HepG2 (cell line): ENCODE measurements around the gene COG5. TPM values are rescaled to one million over a fixed set of nuclear protein-coding genes. Genes with fewer than 3 reads are reported as not detected.

ENCODE experiments used
- ATAC-seq: fragments of 200-7000 bp; cut with Tn5 transposase; 3 replicates; pipeline ENCODE4 v1.9.1; 2020; ENCODE audit warnings: mild to moderate bottlenecking, moderate library complexity
- BruUV-seq: library from RNA; stranded (reverse); fragments of 400-500 nt; replicated peaks from 2 replicates; lab custom pipeline; 2021; lab: Mats Ljungman, UMichigan
- CTCF ChIA-PET: fragments of 300-600 bp; formaldehyde crosslinking; extraction: SDS; loops from one replicate; lab custom pipeline; 2021; ENCODE audit warnings: low total read pairs, inconsistent platforms, low intra/inter-chr PET ratio; lab: Yijun Ruan, JAX
- POLR2A ChIA-PET: fragments of 350-600 bp; sonication (Branson Sonifier 250); formaldehyde crosslinking; loops from one replicate; lab custom pipeline; 2020; ENCODE audit warnings: antibody characterized with exemption, inconsistent platforms; lab: Yijun Ruan, JAX
- DNase-seq: peaks from one replicate; pipeline ENCODE4 v3.0.0-alpha.2; 2015; ENCODE audit warnings: low spot score
- FAIRE-seq: peaks from 3 replicates; lab custom pipeline; 2011; peaks lifted over from hg19 to GRCh38; lab: Jason Lieb, UNC
- H2AFZ ChIP-seq: one replicate; pipeline ENCODE4 v1.6.1; 2011; ENCODE audit warnings: low read length, inconsistent platforms
- H3K27ac ChIP-seq: fragments of 300-600 bp; 3 replicates; pipeline ENCODE4 v1.8.0; 2011; ENCODE audit warnings: mixed run types, mild to moderate bottlenecking, mixed read lengths, low read length, inconsistent platforms; ENCODE audit not compliant: insufficient read depth; ENCODE audit errors: extremely low read length
- H3K27me3 ChIP-seq, 2 experiments: fragments of 200-600 bp in 1 of 2; 2 replicates in 1 of 2; 3 replicates in 1 of 2; pipeline versions ENCODE4 v1.6.0 to v1.8.0; 2011; ENCODE audit warnings: low read length in 2 of 2, mild to moderate bottlenecking in 2 of 2, moderate library complexity in 2 of 2, inconsistent platforms in 1 of 2; ENCODE audit not compliant: insufficient read depth in 2 of 2, control insufficient read depth in 1 of 2
- H3K36me3 ChIP-seq, 2 experiments: fragments of 200-600 bp in 1 of 2; replicated peaks in 1 of 2; 2 replicates in 1 of 2; 3 replicates in 1 of 2; pipeline versions ENCODE4 v1.5.1 to v1.8.0; 2011; ENCODE audit warnings: low read length in 2 of 2, inconsistent platforms in 1 of 2; ENCODE audit not compliant: insufficient read depth in 2 of 2, control insufficient read depth in 1 of 2
- H3K4me1 ChIP-seq: 2 replicates; pipeline ENCODE4 v1.5.1; 2012; ENCODE audit warnings: low read length, inconsistent platforms; ENCODE audit not compliant: insufficient read depth
- H3K4me2 ChIP-seq: 2 replicates; pipeline ENCODE4 v1.6.0; 2011; ENCODE audit warnings: low read depth, low read length, inconsistent platforms
- H3K4me3 ChIP-seq, 3 experiments: fragments of 200-600 bp in 1 of 3; sonication (generic), shearing (Covaris generic) in 1 of 3; replicated peaks in 1 of 3; 2 replicates each; pipeline ENCODE4 v1.5.1; 2011 to 2016; ENCODE audit warnings: low read length in 3 of 3, inconsistent platforms in 2 of 3, low read depth in 2 of 3, mild to moderate bottlenecking in 2 of 3, control low read depth in 1 of 3, mixed read lengths in 1 of 3; ENCODE audit not compliant: insufficient read depth in 1 of 3
- H3K79me2 ChIP-seq: one replicate; pipeline ENCODE4 v1.6.1; 2011; ENCODE audit warnings: low read length, inconsistent platforms; ENCODE audit not compliant: insufficient read depth
- H3K9ac ChIP-seq: 2 replicates; pipeline ENCODE4 v1.6.0; 2011; ENCODE audit warnings: mild to moderate bottlenecking, low read depth, low read length, inconsistent platforms; ENCODE audit not compliant: insufficient read depth
- H3K9me3 ChIP-seq: 2 replicates; pipeline ENCODE4 v1.5.1; 2012; ENCODE audit warnings: mild to moderate bottlenecking, low read length
- H4K20me1 ChIP-seq: 2 replicates; pipeline ENCODE4 v1.6.0; 2011; ENCODE audit warnings: inconsistent platforms, mild to moderate bottlenecking, low read length, moderate library complexity; ENCODE audit not compliant: insufficient read depth
- ATF1 ChIP-seq: IDR thresholded peaks from 2 replicates; pipeline ENCODE4 v1.6.1; 2016; ENCODE audit warnings: mild to moderate bottlenecking, control low read depth
- MAF1 ChIP-seq: sonication (generic); formaldehyde crosslinking; IDR thresholded peaks from 2 replicates; pipeline ENCODE4 v1.5.0; 2020; ENCODE audit warnings: missing genetic modification reagents, borderline replicate concordance
- NFE2L2 ChIP-seq: fragments of 150-350 bp; IDR thresholded peaks from 2 replicates; pipeline ENCODE4 v1.6.1; 2014; ENCODE audit warnings: low read length
- RAD21 ChIP-seq: fragments of 450-650 bp; formaldehyde crosslinking; IDR thresholded peaks from 2 replicates; pipeline ENCODE4 v1.5.0; 2020; ENCODE audit warnings: mild to moderate bottlenecking
- SAP130 ChIP-seq: IDR thresholded peaks from 2 replicates; pipeline ENCODE4 v1.6.1; 2016; ENCODE audit warnings: low read depth
- SIX1 ChIP-seq: sonication (generic); formaldehyde crosslinking; IDR thresholded peaks from 2 replicates; pipeline ENCODE4 v1.4.0; 2020; ENCODE audit warnings: missing genetic modification reagents, borderline replicate concordance
- SMC3 ChIP-seq: IDR thresholded peaks from 2 replicates; pipeline ENCODE4 v1.6.1; 2011; ENCODE audit warnings: low read length, improper control_type of control experiment
- STAG1 ChIP-seq: sonication (generic); formaldehyde crosslinking; IDR thresholded peaks from 2 replicates; pipeline ENCODE4 v1.4.0; 2020; ENCODE audit warnings: missing genetic modification reagents
- WGBS: methylation state at CpG from one replicate; pipeline ENCODE4 v1.1.6; 2017; ENCODE audit warnings: low lambda C conversion rate; 5-methylcytosine and 5-hydroxymethylcytosine counted together
- in situ Hi-C: cut with HindIII; loops from 2 replicates; pipeline ENCODE4 v1.10.0; 2017; ENCODE audit warnings: low pct_unique_long_range_greater_than_20kb; ENCODE audit not compliant: extremely low pct_ligation_motif_present
- intact Hi-C: fragments of 100-400 bp; cut with micrococcal nuclease; formaldehyde crosslinking; loops from one replicate; pipeline ENCODE4 v1.10.0; 2022; ENCODE audit not compliant: unreplicated experiment
- polyA plus RNA-seq, 8 experiments: library from polyadenylated mRNA; depleted of rRNA in 3 of 8; stranded (reverse) in 7 of 8; unstranded in 1 of 8; fragments of >200 nt; fragmentation: Illumina TruSeq in 4 of 8; extraction: Trizol in 4 of 8; gene quantifications; 2 replicates each; pipeline versions ENCODE4 v1.2.1 to v1.2.3, GENCODE V29; 2011 to 2016; ENCODE audit warnings: low read depth in 4 of 8, missing spikeins in 1 of 8, mixed read lengths in 1 of 8; ENCODE audit not compliant: insufficient read depth in 1 of 8
- total RNA-seq, 5 experiments: library from RNA; depleted of rRNA; stranded (reverse); fragments of >200 nt; fragmentation: Illumina TruSeq; extraction: Trizol; gene quantifications; 2 replicates each; pipeline ENCODE4 v1.2.3, GENCODE V29; 2016; ENCODE audit warnings: low read depth in 1 of 5
- TF ChIP-seq, protein P1 (sequence below): sonication (generic); formaldehyde crosslinking; IDR thresholded peaks from 2 replicates; pipeline ENCODE4 v1.5.0; 2020; ENCODE audit warnings: mild to moderate bottlenecking, missing genetic modification reagents, moderate library complexity
- TF ChIP-seq, protein P2 (sequence below): sonication (generic); formaldehyde crosslinking; IDR thresholded peaks from 2 replicates; pipeline ENCODE4 v1.5.0; 2020; ENCODE audit warnings: missing genetic modification reagents, mild to moderate bottlenecking, borderline replicate concordance

Gene COG5
- total and polyA plus RNA-seq, 2 of the 13 experiments (the other 11 are each of a cell fraction or from before 2014, with no cell fraction given): 20.4 to 31.3 TPM

DNA sequence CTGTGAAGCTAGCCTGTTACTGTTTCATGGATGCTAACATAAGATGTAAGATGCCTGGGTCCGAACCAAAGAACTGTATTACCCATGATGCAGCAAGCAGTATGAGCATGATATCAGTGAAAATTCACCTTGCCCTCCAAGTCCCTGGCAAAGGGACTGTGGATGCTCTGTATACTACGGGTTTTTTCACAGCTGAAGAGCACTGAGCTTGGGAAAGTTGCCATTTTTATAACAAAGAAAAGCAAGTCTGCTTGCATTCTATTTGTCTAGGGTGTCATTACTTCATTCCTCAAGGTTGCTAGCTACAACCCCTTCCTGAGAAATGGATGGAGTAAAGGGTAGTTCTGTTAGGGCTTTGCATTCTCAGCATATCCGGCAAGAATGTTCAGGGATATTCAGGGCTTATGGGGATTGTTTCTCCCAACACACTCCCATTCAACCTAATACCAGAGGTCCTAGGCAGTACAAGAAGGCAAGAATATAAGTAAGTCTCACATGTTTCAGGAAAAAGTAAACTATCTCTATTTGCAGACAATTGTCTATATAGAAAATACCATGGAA, 99.0 kb downstream of the COG5 start (continued):
- no peak for TF ChIP-seq ATF1

DNA sequence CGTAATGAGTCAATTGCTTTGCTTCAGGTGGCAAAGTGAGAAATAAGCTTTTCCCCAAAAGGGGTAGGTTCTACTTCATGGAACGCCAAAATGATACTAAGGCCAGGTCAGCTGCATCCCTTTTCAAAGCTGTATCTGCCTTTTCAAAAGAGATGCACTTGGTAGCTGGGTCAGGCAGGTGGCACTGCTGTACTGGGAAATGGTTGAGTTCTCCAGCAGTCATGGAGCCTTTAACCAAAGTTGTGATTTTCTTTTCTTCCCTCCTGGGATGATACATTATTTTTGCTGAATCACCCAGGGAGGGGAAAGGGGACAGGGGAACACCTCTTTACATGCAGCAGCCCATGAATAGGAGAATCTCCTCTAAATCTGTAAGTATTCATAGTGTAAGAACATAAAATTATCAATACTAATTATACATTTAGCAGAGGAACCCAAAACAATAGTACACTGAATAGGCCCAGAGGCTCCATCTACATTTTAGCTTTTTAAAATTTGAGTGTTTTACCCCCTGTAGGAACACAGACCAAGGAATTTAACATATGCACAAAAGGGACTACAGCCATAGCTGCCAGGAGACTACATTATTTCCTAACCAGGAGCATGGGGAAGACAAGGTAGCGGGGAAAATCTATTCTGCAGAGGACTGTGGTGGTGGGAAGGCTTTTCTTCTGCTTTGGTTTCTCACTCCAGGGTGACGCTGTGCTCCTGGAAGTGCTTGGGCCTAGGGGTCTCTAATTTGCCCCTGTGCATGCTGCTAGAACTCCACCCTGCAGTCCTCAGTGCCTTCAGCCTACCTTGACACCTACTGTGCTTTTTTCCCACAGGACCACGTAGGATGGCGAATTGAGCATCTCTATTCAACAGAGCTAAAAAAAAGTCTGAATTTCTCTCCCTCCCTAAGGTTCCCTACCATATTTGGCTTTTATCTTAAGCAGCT, 100.3 kb downstream of the COG5 start:
- no peaks in the 10 kb centered on the region for H3K9me3 ChIP-seq
- H4K20me1 ChIP-seq: no peaks in the 10 kb centered on the region
- peak; percentile 94 for ATAC-seq
- 88% methylated on average over 6 of the region's 6 CpGs for whole genome bisulfite sequencing
- intact Hi-C loops: loop anchor here (1.0 to 10.0 kb wide), 4 partner anchors 262 to 681 kb away; no protein-coding TSS in a partner anchor
- TF ChIP-seq SMC3 (peak; percentile 78), SIX1 (CRISPR knock-in tag) (no peak), SAP130 (CRISPR knock-in tag) (0 out of 2 replicates have a peak, but pooled peaks have one; percentile 18), RAD21 (CRISPR knock-in tag) (peak; percentile 74), STAG1 (CRISPR knock-in tag) (peak; percentile 89), NFE2L2 (peak; percentile 65; the same call in 1 of the 2 replicates), MAF1 (CRISPR knock-in tag) (no peak)
- TF ChIP-seq, protein P1, sequence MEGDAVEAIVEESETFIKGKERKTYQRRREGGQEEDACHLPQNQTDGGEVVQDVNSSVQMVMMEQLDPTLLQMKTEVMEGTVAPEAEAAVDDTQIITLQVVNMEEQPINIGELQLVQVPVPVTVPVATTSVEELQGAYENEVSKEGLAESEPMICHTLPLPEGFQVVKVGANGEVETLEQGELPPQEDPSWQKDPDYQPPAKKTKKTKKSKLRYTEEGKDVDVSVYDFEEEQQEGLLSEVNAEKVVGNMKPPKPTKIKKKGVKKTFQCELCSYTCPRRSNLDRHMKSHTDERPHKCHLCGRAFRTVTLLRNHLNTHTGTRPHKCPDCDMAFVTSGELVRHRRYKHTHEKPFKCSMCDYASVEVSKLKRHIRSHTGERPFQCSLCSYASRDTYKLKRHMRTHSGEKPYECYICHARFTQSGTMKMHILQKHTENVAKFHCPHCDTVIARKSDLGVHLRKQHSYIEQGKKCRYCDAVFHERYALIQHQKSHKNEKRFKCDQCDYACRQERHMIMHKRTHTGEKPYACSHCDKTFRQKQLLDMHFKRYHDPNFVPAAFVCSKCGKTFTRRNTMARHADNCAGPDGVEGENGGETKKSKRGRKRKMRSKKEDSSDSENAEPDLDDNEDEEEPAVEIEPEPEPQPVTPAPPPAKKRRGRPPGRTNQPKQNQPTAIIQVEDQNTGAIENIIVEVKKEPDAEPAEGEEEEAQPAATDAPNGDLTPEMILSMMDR (CRISPR knock-in tag): peak; percentile 82
- TF ChIP-seq, protein P2, sequence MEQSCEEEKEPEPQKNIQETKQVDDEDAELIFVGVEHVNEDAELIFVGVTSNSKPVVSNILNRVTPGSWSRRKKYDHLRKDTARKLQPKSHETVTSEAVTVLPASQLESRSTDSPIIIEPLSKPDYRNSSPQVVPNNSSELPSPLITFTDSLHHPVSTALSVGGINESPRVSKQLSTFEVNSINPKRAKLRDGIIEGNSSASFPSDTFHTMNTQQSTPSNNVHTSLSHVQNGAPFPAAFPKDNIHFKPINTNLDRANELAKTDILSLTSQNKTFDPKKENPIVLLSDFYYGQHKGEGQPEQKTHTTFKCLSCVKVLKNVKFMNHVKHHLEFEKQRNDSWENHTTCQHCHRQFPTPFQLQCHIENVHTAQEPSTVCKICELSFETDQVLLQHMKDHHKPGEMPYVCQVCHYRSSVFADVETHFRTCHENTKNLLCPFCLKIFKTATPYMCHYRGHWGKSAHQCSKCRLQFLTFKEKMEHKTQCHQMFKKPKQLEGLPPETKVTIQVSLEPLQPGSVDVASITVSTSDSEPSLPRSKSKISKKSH: no peak
- no TSS peak for BruUV-seq
- no peaks in the 10 kb centered on the region for H3K79me2 ChIP-seq
- H3K4me2 ChIP-seq: no peak overlapping the region
- no peaks in the 10 kb centered on the region for H3K27me3 ChIP-seq
- ChIA-PET POLR2A (no interaction called here), CTCF (interaction anchor here (2.3 to 2.8 kb wide), 2 partner anchors 262 to 416 kb away, joined by 10 to 16 read pairs; no protein-coding TSS in a partner anchor)
- in situ Hi-C loops: loop anchor here (25.0 kb wide), 1 partner anchor 399 kb away; no protein-coding TSS in a partner anchor
- H2AFZ ChIP-seq: no peak overlapping the region
- peak; percentile 71 for FAIRE-seq
- no peak overlapping the region for H3K27ac ChIP-seq
- H3K4me3 ChIP-seq: no peak overlapping the region
- H3K9ac ChIP-seq: no peak overlapping the region
- peak; percentile 52 for DNase-seq
- H3K4me1 ChIP-seq: no peaks in the 10 kb centered on the region
- 0 out of 5 replicates have a peak, but pooled peaks cover 0 to 1% of the 10 kb centered on the region in 2 experiments for H3K36me3 ChIP-seq
